A549 (cell line): ENCODE data around the gene ASH1L.

Experiments used
- EP300 ChIP-seq, 2 experiments: fragments of >200 bp; sonication (Bioruptor Twin); formaldehyde crosslinking; IDR thresholded peaks; 2 replicates in 1 of 2; 3 replicates in 1 of 2; pipeline ENCODE4 v1.6.1; 2016 to 2017
- HOXA7 ChIP-seq: fragments of 250-450 bp; sonication (Bioruptor Pico); IDR thresholded peaks from 2 replicates; pipeline ENCODE4 v1.5.0; 2020; ENCODE audit warnings: mild to moderate bottlenecking, moderate library complexity
- KDM1A ChIP-seq: fragments of 200-600 bp; sonication (generic); IDR thresholded peaks from 2 replicates; pipeline ENCODE4 v1.6.1; 2016; ENCODE audit warnings: low read depth, mild to moderate bottlenecking
- MAX ChIP-seq: IDR thresholded peaks from 2 replicates; pipeline ENCODE4 v1.6.1; 2012
- PHF8 ChIP-seq: fragments of 200-600 bp; sonication (generic); IDR thresholded peaks from 2 replicates; pipeline ENCODE4 v1.6.1; 2016; ENCODE audit warnings: low read depth, mild to moderate bottlenecking, antibody characterized with exemption, moderate library complexity, borderline replicate concordance
- POLR2A ChIP-seq: IDR thresholded peaks from 2 replicates; pipeline ENCODE4 v1.6.1; 2012; ENCODE audit warnings: mild to moderate bottlenecking, low read length
- RAD21 ChIP-seq, 2 experiments: fragments of >200 bp in 1 of 2; sonication (Bioruptor Twin) in 1 of 2; formaldehyde crosslinking in 1 of 2; IDR thresholded peaks in 1 of 2; conservative IDR thresholded peaks in 1 of 2; 2 replicates in 1 of 2; 3 replicates in 1 of 2; pipeline ENCODE4 v1.6.1; 2012 to 2018; ENCODE audit warnings: inconsistent platforms in 1 of 2
- SMC3 ChIP-seq: fragments of >200 bp; sonication (Bioruptor Twin); formaldehyde crosslinking; IDR thresholded peaks from 3 replicates; pipeline ENCODE4 v1.6.1; 2018; ENCODE audit warnings: inconsistent platforms
- TF ChIP-seq, protein P1 (sequence below): fragments of >200 bp; sonication (Bioruptor Twin); formaldehyde crosslinking; IDR thresholded peaks from 3 replicates; pipeline ENCODE4 v1.5.1; 2016
- TF ChIP-seq, protein P2 (sequence below): IDR thresholded peaks from 2 replicates; pipeline ENCODE4 v1.6.1; 2012

DNA sequence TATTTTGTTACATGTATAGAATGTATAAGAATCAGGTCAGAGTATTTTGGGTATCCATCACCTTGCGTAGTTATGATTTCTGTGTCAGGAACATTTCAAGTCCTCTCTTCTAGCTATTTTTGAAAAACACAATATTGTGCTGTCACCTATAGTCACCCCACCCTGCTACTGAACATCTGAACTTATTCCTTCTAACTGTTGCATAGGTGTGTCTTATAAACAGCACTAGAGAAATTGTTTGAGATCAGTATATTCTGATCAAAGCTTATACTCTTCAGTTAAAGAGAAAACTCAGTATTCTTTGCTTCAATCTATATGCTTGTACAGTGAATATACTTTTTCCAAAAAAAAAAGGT is 96.0 kb downstream of the ASH1L start:
- TF ChIP-seq, protein P1, sequence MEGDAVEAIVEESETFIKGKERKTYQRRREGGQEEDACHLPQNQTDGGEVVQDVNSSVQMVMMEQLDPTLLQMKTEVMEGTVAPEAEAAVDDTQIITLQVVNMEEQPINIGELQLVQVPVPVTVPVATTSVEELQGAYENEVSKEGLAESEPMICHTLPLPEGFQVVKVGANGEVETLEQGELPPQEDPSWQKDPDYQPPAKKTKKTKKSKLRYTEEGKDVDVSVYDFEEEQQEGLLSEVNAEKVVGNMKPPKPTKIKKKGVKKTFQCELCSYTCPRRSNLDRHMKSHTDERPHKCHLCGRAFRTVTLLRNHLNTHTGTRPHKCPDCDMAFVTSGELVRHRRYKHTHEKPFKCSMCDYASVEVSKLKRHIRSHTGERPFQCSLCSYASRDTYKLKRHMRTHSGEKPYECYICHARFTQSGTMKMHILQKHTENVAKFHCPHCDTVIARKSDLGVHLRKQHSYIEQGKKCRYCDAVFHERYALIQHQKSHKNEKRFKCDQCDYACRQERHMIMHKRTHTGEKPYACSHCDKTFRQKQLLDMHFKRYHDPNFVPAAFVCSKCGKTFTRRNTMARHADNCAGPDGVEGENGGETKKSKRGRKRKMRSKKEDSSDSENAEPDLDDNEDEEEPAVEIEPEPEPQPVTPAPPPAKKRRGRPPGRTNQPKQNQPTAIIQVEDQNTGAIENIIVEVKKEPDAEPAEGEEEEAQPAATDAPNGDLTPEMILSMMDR, result no peak
- TF ChIP-seq KDM1A (no peak), POLR2A (no peak), PHF8 (no peak), MAX (no peak), EP300 (IDR thresholded peaks at IDR 0.05) (no peak), SMC3 (no peak), RAD21 (conservative IDR thresholded peaks at IDR 0.05 in 1 of 2, IDR thresholded peaks at IDR 0.05 in 1 of 2) (no peak), HOXA7 (no peak)
- TF ChIP-seq, protein P2, sequence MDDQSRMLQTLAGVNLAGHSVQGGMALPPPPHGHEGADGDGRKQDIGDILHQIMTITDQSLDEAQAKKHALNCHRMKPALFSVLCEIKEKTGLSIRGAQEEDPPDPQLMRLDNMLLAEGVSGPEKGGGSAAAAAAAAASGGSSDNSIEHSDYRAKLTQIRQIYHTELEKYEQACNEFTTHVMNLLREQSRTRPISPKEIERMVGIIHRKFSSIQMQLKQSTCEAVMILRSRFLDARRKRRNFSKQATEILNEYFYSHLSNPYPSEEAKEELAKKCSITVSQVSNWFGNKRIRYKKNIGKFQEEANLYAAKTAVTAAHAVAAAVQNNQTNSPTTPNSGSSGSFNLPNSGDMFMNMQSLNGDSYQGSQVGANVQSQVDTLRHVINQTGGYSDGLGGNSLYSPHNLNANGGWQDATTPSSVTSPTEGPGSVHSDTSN, result no peak
